Right ventricle myocardium superior (tissue), 1 donor: ENCODE results near the gene FBXO44. TPM values are rescaled to one million over a fixed set of nuclear protein-coding genes. Genes with fewer than 3 reads are reported as not detected.

Source experiments
- ATAC-seq: fragments of 200-7000 bp; cut with Tn5 transposase; one replicate; pipeline ENCODE4 v1.9.1; 2020; ENCODE audit warnings: mild to moderate bottlenecking; ENCODE audit not compliant: poor library complexity
- DNase-seq: peaks from one replicate; pipeline ENCODE4 v3.0.0-alpha.2; 2020
- intact Hi-C: fragments of 100-400 bp; cut with DNase I; formaldehyde crosslinking; loops from one replicate; pipeline ENCODE4 v1.11.2; 2022
- total RNA-seq: library from RNA; stranded (reverse); fragmentation: NEBNext Ultra II Directional; extraction: Animal tissue kit (Norgen Biotek cat#: 25700); gene quantifications from one replicate; pipeline ENCODE4 v1.2.1, GENCODE V29; 2021
- donor health status: DM: no; HTN: yes; CAD: no; lungs with severe emphysema.

Gene FBXO44
- total RNA-seq, 1 donor from 2014 or later, result 15.6 TPM

DNA sequence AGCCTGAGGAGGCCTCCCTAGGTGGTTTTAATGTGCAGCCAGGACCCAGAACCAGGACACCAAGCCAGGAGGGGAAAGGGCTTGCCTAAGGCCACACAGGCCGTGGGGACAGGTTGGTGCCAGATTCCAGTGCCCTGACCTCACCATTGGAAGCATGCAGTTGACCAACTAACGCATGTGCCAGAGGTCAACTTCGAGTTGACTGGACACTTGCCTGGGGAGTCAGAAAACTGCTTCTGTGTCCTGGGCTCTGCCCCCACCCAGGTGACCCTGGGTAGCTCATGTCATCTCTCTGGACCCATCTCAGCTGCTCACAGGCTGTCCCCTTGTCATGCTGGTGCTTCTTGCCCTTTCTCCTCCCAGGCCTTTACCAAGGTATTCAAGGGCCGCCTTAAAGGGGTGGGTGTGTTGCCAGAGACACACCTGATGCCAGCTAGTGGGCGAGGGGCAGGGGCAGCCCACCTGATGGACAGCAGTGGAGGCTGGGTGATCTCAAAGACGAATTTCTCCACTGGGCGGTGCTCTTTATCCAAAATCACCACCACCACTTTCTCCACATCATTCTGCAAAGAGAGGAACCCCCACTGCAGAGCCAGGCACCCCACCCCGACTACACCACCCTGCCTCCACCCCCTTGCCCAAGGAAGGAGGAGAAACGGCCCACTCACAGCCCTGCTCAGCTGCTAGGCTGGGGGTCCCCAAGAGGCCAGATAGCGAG is 21.9 kb downstream of the FBXO44 start:
- ATAC-seq (no peak), DNase-seq (no peak)
- intact Hi-C loops, result no loop called here

DNA sequence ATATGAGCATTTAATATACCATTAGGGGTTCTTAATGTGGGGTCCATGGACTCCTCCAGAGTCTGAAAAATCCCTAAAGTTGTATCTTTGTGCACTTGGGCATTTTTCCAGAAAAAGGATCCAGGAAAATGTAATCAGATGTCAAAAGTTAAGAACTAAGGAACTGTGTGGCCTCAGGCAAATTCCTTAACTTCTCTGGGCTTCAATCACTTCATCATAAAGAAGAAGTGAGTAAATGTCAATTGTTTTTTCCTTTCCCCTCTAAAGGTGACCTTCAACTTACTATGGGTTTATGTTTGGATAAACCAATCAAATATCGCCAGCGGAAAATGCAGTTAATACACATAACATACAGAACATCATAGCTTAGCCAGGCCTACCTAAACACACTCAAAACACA is 23.8 kb downstream of the FBXO44 start:
- ATAC-seq (no peak), DNase-seq (no peak)
- intact Hi-C loops, result no loop called here

DNA sequence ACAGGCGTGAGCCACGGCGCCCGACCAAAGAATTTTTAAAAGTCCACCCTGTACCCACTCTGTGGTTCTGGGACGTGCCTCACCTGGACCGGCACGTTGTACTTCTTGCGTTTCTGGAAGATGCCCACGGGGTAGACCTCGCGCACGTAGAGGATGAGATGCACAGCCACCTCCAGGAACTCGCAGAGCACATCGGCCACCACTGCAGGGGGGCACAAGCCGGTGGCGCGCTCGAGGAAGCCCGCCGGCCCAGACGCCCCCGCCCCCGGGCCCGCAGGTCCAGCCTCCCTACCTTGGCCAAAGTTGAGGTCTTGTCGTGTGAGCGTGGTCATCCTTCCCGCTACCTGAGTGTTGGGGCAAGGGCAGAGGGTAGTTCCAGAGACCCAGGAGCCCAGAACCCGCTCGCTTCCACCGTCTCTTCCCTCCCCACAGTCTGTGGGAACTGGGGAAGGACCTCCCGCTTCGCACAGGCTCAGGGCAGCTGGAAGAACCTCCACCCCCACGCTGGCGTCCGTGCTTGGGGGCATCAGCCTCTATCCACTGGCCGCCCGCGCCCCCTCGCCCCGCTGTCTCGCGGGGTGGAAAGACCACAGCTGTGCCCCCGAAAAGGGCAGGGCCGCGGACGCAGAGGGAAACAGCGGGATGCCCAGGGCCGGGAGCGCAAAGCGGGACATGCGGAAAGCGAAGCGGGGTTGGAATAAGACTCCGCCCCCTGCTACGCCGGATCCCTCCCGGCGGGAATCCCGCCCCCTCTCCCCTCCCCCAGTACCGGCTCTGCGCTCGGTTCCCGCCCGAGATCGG is 25.8 kb downstream of the FBXO44 start:
- intact Hi-C loops, result no loop called here
- DNase-seq (peak; percentile 37), ATAC-seq (peak; percentile 76)

DNA sequence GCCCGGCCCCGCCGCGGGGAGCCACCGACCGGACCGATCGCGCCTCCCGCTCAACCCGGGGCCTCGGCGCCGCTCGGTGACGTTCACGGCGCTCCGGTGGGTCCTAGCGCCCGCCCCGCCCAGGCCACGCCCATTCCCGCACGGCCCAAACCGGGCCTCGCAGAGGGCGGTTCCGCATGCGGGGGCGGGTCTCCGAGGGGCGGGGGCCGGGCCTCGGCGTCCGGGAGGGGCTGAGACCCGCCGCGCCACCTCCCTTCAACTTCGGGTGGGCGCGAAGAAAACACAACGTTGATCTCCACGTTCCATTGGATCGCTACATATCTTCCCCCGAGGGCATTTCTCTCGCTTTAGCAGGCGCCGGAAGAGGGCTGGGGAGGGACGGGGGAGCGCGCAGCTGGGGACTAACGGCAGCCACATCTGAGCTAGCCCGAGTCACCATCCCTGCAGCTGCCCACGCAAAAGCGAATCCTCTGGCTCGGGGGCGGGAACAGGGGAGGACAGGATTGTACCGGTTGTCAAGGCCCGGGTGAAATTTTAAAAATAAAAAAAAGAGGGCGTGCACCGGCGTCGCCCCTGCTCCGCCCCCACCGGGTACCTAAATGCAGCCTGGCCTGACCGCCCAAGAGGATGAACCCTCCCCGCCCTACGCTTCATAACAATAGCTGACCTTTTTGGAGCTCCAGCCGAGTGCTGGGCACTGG is 26.5 kb downstream of the FBXO44 start, which contains the start of gene MAD2L2:
MAD2L2 (minus strand) TSS at position 78 of the 701 bp plus-strand sequence. CDS start 547 bp downstream, outside the sequence.
- intact Hi-C loops, result no loop called here
- ATAC-seq (peak; percentile 99), DNase-seq (peak; percentile 92)

DNA sequence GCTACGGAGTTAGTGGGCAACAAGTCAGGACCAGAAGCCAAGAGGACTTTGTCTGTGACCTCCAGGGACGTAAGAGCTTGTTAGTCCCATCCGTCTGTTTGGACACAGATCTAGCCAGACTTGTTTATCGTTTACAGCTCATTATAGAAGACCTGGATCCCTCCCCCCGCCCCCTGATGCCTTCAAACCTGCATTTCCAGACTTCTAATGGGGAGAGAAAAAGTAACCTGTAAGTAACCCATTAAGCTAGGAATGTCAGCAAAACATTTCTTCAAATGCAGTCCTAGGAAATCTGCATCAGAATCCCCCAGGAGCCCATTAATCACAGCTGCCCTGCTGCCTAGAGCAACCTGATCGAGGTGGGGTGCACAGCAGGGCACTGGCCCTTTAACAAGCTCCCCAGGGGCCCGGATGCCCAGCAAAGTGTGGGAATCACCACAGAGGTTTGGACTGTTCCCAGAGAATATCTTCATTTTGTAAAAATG is 27.7 kb downstream of the FBXO44 start:
- ATAC-seq (no peak), DNase-seq (peak; percentile 33)
- intact Hi-C loops, result no loop called here

DNA sequence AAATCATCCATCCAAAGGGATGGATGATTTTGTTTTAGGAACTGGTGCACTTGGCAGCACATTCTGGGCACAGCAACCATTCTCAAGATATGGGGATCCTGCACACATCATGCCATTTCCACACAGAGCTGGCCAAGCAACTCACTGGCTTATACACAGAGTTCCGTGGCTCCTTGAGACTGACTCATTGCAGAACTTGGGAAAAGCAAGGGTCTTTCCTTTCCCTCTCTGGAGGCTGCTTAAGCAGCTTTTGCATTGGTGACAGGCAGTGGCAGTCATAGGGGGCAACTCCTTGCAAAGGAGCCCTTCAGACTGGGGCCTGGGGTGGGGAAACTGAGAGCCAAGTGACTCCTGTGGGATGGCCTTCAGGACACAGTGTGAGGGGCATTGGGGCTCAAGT is 28.1 kb downstream of the FBXO44 start:
- DNase-seq (no peak), ATAC-seq (no peak)
- intact Hi-C loops, result no loop called here

DNA sequence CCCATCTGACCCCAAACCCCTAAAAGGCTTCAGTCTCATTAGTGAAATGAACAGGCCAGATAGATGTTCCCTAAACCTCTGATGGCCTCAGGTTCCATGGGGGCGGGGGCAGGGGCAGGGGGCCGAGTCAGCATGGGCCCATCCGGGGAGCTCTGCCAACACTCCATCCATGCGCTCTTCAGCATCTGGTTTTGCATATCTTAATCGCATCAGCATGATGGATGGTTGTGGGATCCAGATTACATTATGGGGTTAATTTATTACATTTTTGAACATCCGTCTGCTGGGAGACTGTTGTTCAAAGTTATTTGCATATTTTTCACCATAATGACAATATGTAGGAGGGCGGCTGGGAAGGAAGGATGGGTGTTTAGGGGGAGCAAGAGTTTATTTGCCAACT is 29.4 kb downstream of the FBXO44 start:
- ATAC-seq, result no peak
- DNase-seq, result no peak
- intact Hi-C loops, result no loop called here

DNA sequence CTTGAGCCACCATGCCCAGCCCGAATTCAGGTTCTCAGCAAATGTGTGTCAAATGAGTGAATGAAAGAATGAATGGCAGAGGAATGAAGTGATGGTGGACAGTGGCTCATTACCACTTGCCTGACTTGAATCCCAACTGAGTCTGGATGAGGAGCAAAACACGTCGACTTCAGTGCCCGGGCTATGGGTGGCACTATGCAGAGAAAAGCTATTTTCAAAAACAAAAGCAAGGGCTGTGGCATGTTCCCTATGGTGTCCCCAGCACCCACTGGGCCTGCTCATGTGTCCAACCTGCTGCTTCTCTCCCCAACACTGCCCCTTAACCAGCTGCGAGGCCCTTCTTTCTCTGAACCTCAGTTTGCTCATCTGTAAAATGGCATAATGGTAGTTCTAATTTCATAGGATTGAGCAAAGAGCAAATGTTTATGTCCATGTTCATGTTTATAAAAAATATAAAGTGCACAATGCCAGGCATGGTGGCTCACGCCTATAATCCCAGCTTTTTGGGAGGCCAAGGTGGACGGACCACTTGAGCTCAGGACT is 30.6 kb downstream of the FBXO44 start:
- ATAC-seq (no peak), DNase-seq (no peak)
- intact Hi-C loops, result no loop called here

DNA sequence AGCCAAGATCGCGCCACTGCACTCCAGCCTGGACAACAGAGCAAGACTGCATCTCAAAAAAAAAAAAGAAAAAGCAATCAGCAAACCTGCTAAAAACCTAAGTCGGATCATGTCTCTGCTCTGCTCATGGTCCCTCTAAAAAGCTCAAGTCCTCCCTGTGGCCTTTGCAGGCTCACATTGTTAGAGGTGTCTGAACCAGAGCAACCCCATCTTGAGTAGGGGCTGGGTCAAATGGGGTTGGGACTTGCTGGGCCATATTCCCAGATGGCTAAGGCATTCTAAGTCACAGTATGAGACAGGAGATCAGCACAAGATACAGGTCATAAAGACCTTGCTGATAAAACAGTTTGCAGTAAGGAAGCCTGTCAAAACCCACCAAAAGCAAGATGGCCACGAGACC is 33.8 kb downstream of the FBXO44 start:
- no peak for ATAC-seq
- intact Hi-C loops, result no loop called here
- DNase-seq, result no peak

DNA sequence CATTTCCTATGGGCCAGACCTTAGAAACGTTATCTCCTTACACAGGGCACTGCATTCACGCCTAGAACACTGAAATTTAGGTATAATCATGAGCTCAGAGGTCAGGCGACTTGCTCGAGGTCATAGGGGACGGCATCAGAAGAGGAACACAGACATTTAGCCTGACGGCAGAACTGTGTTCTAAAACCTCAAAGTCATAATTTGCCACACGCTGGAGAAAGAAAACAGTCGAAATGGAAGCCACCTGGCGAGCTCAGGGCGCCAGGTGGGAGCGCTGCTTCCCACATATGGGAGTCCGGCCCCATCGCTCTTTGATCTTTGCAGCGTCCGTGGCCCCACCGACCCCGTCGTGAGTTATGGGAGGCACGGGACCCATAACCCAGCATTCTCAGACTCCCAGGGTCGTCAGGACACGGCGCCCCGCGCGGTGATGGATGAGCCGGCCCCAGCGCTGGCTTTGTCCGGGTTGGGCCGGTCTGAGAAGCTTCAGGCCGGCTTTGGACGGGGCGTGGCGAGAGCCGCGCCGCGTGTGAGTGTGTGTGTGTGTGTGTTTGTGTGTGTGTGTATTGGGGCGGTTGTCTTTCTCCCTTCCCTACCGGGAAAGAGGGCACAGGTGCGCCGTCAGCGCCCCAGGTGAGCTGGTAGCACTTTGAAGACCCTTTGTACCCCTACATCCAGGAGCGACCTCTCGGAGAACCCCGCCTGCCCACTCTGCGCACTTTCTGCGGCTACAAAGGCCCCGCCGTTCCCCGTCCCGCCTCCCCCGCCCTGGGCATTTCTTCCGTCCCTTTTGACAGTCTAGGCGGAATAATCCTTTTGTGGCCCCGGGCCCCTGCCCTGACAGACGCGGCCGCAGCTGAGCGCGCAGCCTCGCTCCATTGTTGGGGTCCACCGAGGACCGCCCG is 36.0 kb downstream of the FBXO44 start:
- ATAC-seq (no peak), DNase-seq (no peak)
- intact Hi-C loops, result no loop called here

DNA sequence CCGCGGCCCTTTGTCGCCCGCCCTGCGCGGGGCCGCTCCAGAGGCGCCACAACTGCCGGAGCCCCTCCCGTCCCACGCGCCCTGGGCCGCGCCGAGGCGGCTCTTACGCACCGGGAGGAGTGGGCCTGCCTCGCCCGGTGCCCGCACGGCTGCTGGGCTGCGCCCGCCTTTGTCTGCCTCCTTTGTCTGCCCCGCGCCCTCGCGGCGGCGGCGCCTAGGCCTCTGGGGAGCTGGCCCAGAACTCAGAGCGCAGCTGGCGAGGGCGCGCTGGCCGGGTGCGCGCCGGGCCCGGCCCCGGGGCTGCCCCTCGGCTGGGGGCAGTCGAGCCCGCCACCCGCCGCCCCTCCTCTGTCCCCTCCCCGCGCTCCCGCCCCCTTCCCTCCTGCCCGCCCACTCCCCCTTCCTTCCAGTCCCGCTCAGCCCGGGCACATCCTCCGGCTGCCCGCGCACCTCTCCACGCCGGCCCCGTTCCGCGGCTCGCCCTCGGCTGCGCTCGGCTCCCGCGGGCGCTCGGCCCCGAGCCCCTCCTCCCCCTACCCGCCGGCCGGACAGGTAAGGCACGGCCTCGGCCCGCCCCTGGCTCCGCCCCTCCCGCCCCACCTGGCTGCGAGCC is 36.7 kb downstream of the FBXO44 start, which contains the start of gene DRAXIN:
DRAXIN (plus strand) TSS at position 409 of the 613 bp plus-strand sequence. CDS start 14,549 bp downstream, outside the sequence.
- ATAC-seq (no peak), DNase-seq (no peak)
- intact Hi-C loops, result no loop called here

DNA sequence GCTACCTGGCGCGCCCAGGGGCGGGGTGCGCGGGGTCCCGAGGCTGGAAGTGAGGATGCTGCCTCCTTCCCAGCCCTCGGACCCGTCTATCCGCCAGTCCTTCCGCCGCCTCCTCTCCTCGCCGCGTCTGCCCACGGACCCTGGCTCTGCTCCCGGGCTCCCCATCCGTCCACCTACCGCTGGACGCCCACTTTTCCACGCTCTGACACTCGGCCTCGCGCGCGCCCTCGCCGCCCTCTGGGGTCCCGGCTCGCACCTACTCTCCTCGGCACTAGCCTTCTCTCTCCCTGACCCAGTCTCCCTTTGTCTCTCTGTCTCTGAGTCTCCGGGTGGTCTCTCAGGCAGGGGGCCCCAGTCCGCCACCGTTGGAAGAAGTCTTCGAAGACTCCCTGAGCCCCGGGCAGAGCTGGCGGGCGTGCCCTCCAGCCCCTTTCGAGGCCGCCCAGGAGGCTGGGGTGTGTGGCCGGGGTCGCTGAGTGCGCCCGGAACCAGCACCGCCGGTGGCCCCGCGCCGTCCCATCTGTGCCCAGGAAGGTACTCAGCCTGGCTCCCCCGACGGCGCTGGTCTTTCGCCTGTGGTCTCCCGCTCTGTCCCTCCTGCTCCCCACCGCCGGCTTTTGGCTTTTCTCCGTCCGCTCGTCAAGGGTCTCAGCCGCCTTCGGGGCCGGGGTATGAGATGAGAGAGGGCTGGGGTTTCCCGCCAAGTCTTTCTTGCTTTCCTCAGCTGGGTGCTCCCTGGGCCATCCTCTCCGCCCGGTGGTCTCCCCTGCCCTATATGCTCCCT is 37.4 kb downstream of the FBXO44 start:
- intact Hi-C loops, result no loop called here
- DNase-seq (no peak), ATAC-seq (no peak)

DNA sequence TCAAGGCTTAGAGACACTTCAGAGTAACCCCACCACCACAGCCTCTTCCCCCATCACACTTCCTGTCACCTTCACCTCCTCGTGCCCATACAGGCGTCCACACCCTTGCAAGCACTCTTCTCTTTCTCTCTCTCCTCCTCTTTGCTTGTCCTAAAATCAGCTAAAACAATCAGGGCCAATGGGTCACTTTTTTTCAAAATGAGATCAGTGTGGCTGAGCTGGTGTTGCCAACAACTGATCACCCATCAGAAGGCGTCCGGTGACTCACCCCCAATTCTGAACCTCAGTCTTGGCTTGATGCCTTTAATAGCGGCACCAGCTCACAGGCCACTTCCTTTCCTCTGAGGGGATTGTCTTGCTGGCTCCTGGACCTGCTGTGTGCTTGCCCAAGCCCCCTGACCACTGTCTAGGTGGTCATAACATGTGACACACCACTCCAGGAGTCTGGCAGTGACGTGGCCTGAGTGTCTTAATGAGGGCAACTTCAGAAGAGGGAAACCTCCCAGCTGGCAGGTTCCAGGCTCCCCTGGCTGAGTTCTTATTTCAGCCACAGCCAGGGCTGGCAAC is 38.4 kb downstream of the FBXO44 start:
- ATAC-seq (peak; percentile 29), DNase-seq (no peak)
- intact Hi-C loops, result no loop called here

DNA sequence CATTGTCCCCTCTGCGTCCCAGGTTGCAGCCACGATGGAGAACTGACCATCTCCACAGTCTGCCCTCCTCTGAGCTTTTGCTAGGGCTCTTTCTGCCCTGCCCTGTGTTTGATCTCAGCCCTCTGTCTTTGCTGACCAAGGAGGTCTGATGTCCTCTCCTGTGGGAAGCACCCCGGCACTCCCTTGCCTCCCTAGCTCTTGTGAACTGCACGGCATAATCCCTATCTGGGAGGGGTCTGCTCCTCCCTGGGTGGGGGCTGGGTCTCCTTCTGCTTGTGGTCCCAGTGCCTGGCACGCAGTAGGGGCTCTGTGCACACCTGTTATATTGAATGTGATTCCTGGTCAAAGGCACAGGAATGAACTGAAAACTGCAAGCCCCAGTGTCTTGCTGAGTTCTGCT is 39.2 kb downstream of the FBXO44 start:
- intact Hi-C loops, result no loop called here
- DNase-seq, result no peak
- ATAC-seq, result no peak

DNA sequence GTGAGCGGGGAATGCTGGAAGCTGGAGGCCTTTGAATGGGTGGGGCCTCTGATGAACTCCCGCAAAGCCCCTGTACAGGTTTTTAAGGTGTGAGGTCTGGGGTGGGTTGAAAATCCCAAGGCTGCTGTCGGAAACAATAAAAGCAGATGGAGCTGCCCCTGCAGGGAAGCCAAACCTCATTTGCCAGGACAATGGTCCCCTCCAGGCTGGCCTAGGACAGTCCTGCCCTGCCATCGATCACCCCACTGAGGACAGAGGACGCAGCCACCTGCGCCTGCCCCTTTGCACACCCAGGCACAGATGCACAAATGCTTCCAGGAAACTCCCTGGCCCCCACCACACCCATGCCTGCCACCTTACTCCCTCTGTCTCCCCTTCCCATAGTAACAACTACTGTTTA is 41.2 kb downstream of the FBXO44 start:
- intact Hi-C loops, result no loop called here
- no peak for ATAC-seq
- no peak for DNase-seq

DNA sequence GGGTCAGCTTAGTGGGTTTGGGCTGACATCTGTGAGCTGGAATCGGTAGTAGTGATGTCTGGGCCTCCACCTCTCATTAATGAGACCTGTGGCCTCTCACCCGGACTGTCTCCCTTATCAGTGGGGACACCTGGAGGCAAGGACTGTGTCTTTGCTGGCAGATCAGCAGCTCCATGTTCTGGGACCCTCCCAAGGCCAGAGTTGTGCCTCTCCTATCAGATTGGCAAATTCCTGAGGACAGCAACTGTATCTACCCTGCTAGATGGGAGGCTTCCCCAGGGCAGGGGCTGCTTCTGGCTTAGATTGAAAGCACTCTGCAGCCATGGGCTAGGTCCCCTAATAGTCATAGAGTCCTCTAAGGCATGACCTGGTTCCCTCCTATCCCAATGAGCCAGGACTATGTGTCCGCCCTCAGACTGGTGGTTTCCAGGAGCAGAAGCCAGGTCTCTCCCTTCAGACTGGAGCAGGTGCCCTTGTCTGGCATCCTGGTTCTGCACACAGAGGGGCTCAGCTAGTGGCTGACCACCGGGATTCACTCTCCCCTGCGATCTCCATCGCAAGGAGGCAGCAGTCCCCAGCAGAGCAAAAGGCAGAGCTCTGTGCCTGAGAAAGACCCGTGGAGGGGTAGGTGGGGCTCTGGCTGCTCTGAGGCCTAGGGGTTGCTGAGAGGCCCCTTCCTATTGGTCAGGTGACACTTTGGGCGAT is 42.7 kb downstream of the FBXO44 start:
- intact Hi-C loops, result no loop called here
- DNase-seq (no peak), ATAC-seq (no peak)
